HepG2 (cell line): ENCODE data around the gene MTX1. TPM values are rescaled to one million over a fixed set of nuclear protein-coding genes. Genes with fewer than 3 reads are reported as not detected.

Experiments used
- CHCHD3 ChIP-seq: sonication (generic); formaldehyde crosslinking; IDR thresholded peaks from 2 replicates; pipeline ENCODE4 v1.8.0; 2022; ENCODE audit warnings: mild to moderate bottlenecking, missing genetic modification reagents, moderate library complexity
- ELF3 ChIP-seq: IDR thresholded peaks from 2 replicates; pipeline ENCODE4 v1.6.1; 2016; ENCODE audit warnings: missing genetic modification reagents, missing compliant biosample characterization
- EP300 ChIP-seq, 3 experiments: sonication (generic) in 1 of 3; formaldehyde crosslinking in 1 of 3; IDR thresholded peaks; 2 replicates each; pipeline versions ENCODE4 v1.5.1 to v1.6.1; 2011 to 2020; ENCODE audit warnings: low read depth in 2 of 3, low read length in 2 of 3, borderline replicate concordance in 1 of 3, improper control_type of control experiment in 1 of 3, mild to moderate bottlenecking in 1 of 3, missing genetic modification reagents in 1 of 3, moderate library complexity in 1 of 3
- MTF2 ChIP-seq: sonication (generic); formaldehyde crosslinking; IDR thresholded peaks from 2 replicates; pipeline ENCODE4 v1.5.0; 2020; ENCODE audit warnings: missing genetic modification reagents, borderline replicate concordance
- POLR2AphosphoS5 ChIP-seq: IDR thresholded peaks from 2 replicates; pipeline ENCODE4 v1.6.1; 2012; ENCODE audit warnings: low read depth, low read length
- RELA ChIP-seq: sonication (generic); formaldehyde crosslinking; IDR thresholded peaks from 2 replicates; pipeline ENCODE4 v1.4.0; 2020; ENCODE audit warnings: missing genetic modification reagents
- RFX1 ChIP-seq: fragments of 450-650 bp; IDR thresholded peaks from 2 replicates; pipeline ENCODE4 v1.6.1; 2017
- TBX2 ChIP-seq: sonication (generic); formaldehyde crosslinking; IDR thresholded peaks from 2 replicates; pipeline ENCODE4 v1.5.0; 2020; ENCODE audit warnings: missing genetic modification reagents, mild to moderate bottlenecking, borderline replicate concordance
- TCF12 ChIP-seq, 2 experiments: fragments of 450-650 bp in 1 of 2; sonication (generic) in 1 of 2; formaldehyde crosslinking in 1 of 2; IDR thresholded peaks; 2 replicates each; pipeline versions ENCODE4 v1.6.1 to v1.8.0; 2017 to 2022; ENCODE audit warnings: antibody characterized with exemption in 1 of 2, mild to moderate bottlenecking in 1 of 2, missing genetic modification reagents in 1 of 2, moderate library complexity in 1 of 2
- ZIK1 ChIP-seq: sonication (generic); formaldehyde crosslinking; IDR thresholded peaks from 2 replicates; pipeline ENCODE4 v1.5.0; 2020; ENCODE audit warnings: mild to moderate bottlenecking, low read depth, missing genetic modification reagents, borderline replicate concordance
- ZKSCAN5 ChIP-seq: sonication (generic); formaldehyde crosslinking; IDR thresholded peaks from 2 replicates; pipeline ENCODE4 v1.5.1; 2020; ENCODE audit warnings: mild to moderate bottlenecking, missing genetic modification reagents
- ZNF10 ChIP-seq: sonication (generic); formaldehyde crosslinking; IDR thresholded peaks from 2 replicates; pipeline ENCODE4 v1.4.0; 2020; ENCODE audit warnings: mild to moderate bottlenecking, low read depth, missing genetic modification reagents, borderline replicate concordance
- ZNF530 ChIP-seq: sonication (generic); formaldehyde crosslinking; IDR thresholded peaks from 2 replicates; pipeline ENCODE4 v1.5.0; 2020; ENCODE audit warnings: low read depth, mild to moderate bottlenecking, missing genetic modification reagents
- ZNF713 ChIP-seq: sonication (generic); formaldehyde crosslinking; IDR thresholded peaks from 2 replicates; pipeline ENCODE4 v1.4.0; 2020; ENCODE audit warnings: mild to moderate bottlenecking, missing genetic modification reagents
- ZNF891 ChIP-seq: sonication (generic); formaldehyde crosslinking; IDR thresholded peaks from 2 replicates; pipeline ENCODE4 v1.5.0; 2020; ENCODE audit warnings: mild to moderate bottlenecking, missing genetic modification reagents
- polyA plus RNA-seq, 8 experiments: library from polyadenylated mRNA; depleted of rRNA in 3 of 8; stranded (reverse) in 7 of 8; unstranded in 1 of 8; fragments of >200 nt; fragmentation: Illumina TruSeq in 4 of 8; extraction: Trizol in 4 of 8; gene quantifications; 2 replicates each; pipeline versions ENCODE4 v1.2.1 to v1.2.3, GENCODE V29; 2011 to 2016; ENCODE audit warnings: low read depth in 4 of 8, missing spikeins in 1 of 8, mixed read lengths in 1 of 8; ENCODE audit not compliant: insufficient read depth in 1 of 8
- total RNA-seq, 5 experiments: library from RNA; depleted of rRNA; stranded (reverse); fragments of >200 nt; fragmentation: Illumina TruSeq; extraction: Trizol; gene quantifications; 2 replicates each; pipeline ENCODE4 v1.2.3, GENCODE V29; 2016; ENCODE audit warnings: low read depth in 1 of 5
- TF ChIP-seq, protein P1 (sequence below): sonication (generic); formaldehyde crosslinking; IDR thresholded peaks from 2 replicates; pipeline ENCODE4 v1.8.1; 2023; ENCODE audit warnings: mild to moderate bottlenecking, inconsistent platforms, moderate library complexity, missing genetic modification reagents, borderline replicate concordance
- TF ChIP-seq, protein P2 (sequence below): sonication (generic); formaldehyde crosslinking; IDR thresholded peaks from 2 replicates; pipeline ENCODE4 v1.5.0; 2020; ENCODE audit warnings: missing genetic modification reagents
- TF ChIP-seq, protein P3 (sequence below): sonication (generic); formaldehyde crosslinking; IDR thresholded peaks from 2 replicates; pipeline ENCODE4 v1.5.0; 2020; ENCODE audit warnings: missing genetic modification reagents
- TF ChIP-seq, protein P4 (sequence below): sonication (generic); formaldehyde crosslinking; IDR thresholded peaks from 2 replicates; pipeline ENCODE4 v1.4.0; 2020; ENCODE audit warnings: missing genetic modification reagents

MTX1 gene
- total and polyA plus RNA-seq, 2 of the 13 experiments (the other 11 are each of a cell fraction or from before 2014, with no cell fraction given), result 64.5 to 72.6 TPM

DNA sequence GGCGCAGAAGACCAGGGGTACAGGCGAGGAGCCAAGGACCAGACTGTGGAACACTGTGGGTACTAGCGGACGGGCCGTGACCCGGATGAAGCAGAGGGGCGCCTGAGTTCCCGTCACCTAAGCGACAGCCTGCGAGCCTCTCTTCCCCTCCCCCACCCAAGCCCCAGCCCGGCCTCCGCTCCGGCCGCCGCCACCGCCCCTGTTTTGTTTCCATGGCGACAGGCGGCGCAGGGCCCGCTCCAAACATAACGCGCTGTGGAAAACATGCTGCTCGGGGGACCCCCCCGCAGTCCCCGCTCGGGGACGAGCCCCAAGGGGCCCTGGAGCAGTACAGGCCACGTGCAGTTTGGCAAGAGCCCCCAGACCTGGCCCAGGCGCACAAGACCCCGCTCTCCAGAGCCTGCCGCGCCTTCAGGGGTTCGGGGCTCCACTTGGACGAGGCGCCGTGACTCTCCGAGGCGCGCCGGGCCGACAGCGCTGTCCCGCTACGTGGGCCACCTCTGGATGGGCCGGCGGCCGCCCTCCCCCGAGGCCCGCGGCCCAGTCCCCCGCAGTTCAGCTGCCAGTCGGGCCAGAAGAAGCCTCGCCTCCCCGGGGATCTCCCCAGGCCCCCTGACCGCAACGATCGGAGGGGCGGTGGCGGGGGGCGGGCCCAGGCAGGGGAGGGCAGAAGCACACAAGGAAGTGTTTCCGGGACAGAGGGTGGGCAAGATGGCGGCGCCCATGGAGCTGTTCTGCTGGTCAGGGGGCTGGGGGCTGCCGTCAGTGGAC, at the start of gene MTX1 (continued):
- TF ChIP-seq RELA (CRISPR knock-in tag), result no peak
- TF ChIP-seq ZIK1 (CRISPR knock-in tag), result peak; percentile 70; the same call in 1 of the 2 replicates
- TF ChIP-seq, protein P1, sequence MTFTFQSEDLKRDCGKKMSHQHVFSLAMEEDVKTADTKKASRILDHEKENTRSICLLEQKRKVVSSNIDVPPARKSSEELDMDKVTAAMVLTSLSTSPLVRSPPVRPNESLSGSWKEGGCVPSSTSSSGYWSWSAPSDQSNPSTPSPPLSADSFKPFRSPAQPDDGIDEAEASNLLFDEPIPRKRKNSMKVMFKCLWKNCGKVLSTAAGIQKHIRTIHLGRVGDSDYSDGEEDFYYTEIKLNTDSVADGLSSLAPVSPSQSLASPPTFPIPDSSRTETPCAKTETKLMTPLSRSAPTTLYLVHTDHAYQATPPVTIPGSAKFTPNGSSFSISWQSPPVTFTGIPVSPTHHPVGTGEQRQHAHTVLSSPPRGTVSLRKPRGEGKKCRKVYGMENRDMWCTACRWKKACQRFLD (CRISPR knock-in tag), result no peak
- no peak for TF ChIP-seq CHCHD3 (CRISPR knock-in tag)
- TF ChIP-seq, protein P2, sequence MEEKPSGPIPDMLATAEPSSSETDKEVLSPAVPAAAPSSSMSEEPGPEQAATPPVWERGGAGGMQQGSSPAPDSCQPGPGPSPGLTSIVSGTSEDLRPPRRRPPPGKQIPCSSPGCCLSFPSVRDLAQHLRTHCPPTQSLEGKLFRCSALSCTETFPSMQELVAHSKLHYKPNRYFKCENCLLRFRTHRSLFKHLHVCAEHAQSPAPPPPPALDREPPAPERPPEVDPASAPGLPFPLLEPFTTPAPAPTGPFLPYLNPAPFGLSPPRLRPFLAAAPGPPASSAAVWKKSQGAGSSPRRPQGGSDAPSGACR (CRISPR knock-in tag), result 0 out of 2 replicates have a peak, but pooled peaks have one; percentile 9
- no peak for TF ChIP-seq ZNF530
- peak; percentile 45; the same call in 1 of the 2 replicates for TF ChIP-seq POLR2AphosphoS5
- TF ChIP-seq, protein P3, sequence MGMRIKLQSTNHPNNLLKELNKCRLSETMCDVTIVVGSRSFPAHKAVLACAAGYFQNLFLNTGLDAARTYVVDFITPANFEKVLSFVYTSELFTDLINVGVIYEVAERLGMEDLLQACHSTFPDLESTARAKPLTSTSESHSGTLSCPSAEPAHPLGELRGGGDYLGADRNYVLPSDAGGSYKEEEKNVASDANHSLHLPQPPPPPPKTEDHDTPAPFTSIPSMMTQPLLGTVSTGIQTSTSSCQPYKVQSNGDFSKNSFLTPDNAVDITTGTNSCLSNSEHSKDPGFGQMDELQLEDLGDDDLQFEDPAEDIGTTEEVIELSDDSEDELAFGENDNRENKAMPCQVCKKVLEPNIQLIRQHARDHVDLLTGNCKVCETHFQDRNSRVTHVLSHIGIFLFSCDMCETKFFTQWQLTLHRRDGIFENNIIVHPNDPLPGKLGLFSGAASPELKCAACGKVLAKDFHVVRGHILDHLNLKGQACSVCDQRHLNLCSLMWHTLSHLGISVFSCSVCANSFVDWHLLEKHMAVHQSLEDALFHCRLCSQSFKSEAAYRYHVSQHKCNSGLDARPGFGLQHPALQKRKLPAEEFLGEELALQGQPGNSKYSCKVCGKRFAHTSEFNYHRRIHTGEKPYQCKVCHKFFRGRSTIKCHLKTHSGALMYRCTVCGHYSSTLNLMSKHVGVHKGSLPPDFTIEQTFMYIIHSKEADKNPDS (CRISPR knock-in tag), result no peak
- peak; percentile 75 for TF ChIP-seq TBX2
- peak; percentile 29; the same call in 1 of the 2 replicates for TF ChIP-seq ZNF891 (CRISPR knock-in tag)
- TF ChIP-seq RFX1, result peak; percentile 89
- TF ChIP-seq ZNF10 (CRISPR knock-in tag), result no peak
- TF ChIP-seq TCF12 (IDR thresholded peaks at IDR 0.05), result no peak
- no peak; the same call in 1 of the 2 replicates for TF ChIP-seq TCF12 (CRISPR knock-in tag; IDR thresholded peaks at IDR 0.05)
- no peak for TF ChIP-seq ZNF713
- TF ChIP-seq ZKSCAN5 (CRISPR knock-in tag), result no peak
- 0 out of 2 replicates have a peak, but pooled peaks have one; percentile 35 for TF ChIP-seq ELF3
- TF ChIP-seq EP300 (IDR thresholded peaks at IDR 0.05; ENCODE audit: low read depth in 2 of 2, low read length in 2 of 2), result no peak; a peak in 2 of 4 replicates
- TF ChIP-seq EP300 (CRISPR knock-in tag; IDR thresholded peaks at IDR 0.05; ENCODE audit: borderline replicate concordance), result no peak
- no peak for TF ChIP-seq MTF2 (CRISPR knock-in tag)
- TF ChIP-seq, protein P4, sequence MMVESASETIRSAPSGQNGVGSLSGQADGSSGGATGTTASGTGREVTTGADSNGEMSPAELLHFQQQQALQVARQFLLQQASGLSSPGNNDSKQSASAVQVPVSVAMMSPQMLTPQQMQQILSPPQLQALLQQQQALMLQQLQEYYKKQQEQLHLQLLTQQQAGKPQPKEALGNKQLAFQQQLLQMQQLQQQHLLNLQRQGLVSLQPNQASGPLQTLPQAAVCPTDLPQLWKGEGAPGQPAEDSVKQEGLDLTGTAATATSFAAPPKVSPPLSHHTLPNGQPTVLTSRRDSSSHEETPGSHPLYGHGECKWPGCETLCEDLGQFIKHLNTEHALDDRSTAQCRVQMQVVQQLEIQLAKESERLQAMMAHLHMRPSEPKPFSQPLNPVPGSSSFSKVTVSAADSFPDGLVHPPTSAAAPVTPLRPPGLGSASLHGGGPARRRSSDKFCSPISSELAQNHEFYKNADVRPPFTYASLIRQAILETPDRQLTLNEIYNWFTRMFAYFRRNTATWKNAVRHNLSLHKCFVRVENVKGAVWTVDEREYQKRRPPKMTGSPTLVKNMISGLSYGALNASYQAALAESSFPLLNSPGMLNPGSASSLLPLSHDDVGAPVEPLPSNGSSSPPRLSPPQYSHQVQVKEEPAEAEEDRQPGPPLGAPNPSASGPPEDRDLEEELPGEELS, result no peak
